H1 (cell line): Measurements from ENCODE around the gene MUC2. TPM values are rescaled to one million over a fixed set of nuclear protein-coding genes. Genes with fewer than 3 reads are reported as not detected.

Experiments
- CTCF ChIA-PET: fragments of 300-600 bp; sonication (Branson Sonifier 250); formaldehyde crosslinking; loops from one replicate; lab custom pipeline; 2021; ENCODE audit not compliant: partially characterized antibody; lab: Charles Lee
- POLR2A ChIA-PET: fragments of 300-600 bp; sonication (Branson Sonifier 250); formaldehyde crosslinking; loops from one replicate; lab custom pipeline; 2021; ENCODE audit warnings: inconsistent platforms; ENCODE audit not compliant: partially characterized antibody; lab: Charles Lee
- DNase-seq, 2 experiments: peaks; one replicate each; pipeline versions ENCODE4 v3.0.0 to v3.0.0-alpha.2; 2010 to 2022; ENCODE audit warnings: low spot score in 2 of 2, low read depth in 1 of 2, mixed read lengths in 1 of 2
- FAIRE-seq: peaks from 2 replicates; lab custom pipeline; 2011; peaks lifted over from hg19 to GRCh38; lab: Jason Lieb, UNC
- H2AFZ ChIP-seq: 2 replicates; pipeline ENCODE4 v1.8.1; 2012; ENCODE audit warnings: low read length, inconsistent platforms
- H2AK5ac ChIP-seq: 2 replicates; pipeline ENCODE4 v1.6.1; 2013; ENCODE audit warnings: low read depth, low read length
- H2BK120ac ChIP-seq: replicated peaks from 2 replicates; pipeline ENCODE3; 2013; ENCODE audit warnings: low read depth, low read length, inconsistent platforms
- H2BK12ac ChIP-seq: 2 replicates; pipeline ENCODE4 v1.6.1; 2013; ENCODE audit warnings: low read depth, low read length
- H2BK15ac ChIP-seq: 2 replicates; pipeline ENCODE4 v1.6.1; 2013; ENCODE audit warnings: low read length
- H2BK20ac ChIP-seq: 2 replicates; pipeline ENCODE4 v1.6.1; 2013; ENCODE audit warnings: low read length
- H2BK5ac ChIP-seq: 2 replicates; pipeline ENCODE4 v1.6.1; 2013; ENCODE audit warnings: low read depth, low read length
- H3K14ac ChIP-seq: 2 replicates; pipeline ENCODE4 v1.6.1; 2013; ENCODE audit warnings: inconsistent platforms; ENCODE audit not compliant: insufficient read length
- H3K18ac ChIP-seq: 2 replicates; pipeline ENCODE4 v1.6.1; 2013; ENCODE audit warnings: low read length; ENCODE audit errors: extremely low read depth
- H3K23ac ChIP-seq: 2 replicates; pipeline ENCODE4 v1.6.1; 2013; ENCODE audit warnings: inconsistent platforms; ENCODE audit not compliant: insufficient read length
- H3K23me2 ChIP-seq: 2 replicates; pipeline ENCODE4 v1.6.1; 2013; ENCODE audit warnings: low read depth, low read length
- H3K27ac ChIP-seq: 2 replicates; pipeline ENCODE4 v1.6.1; 2011; ENCODE audit warnings: low read depth, low read length, inconsistent platforms
- H3K27me3 ChIP-seq, 4 experiments: replicated peaks in 1 of 4; 1 replicate in 1 of 4; 2 replicates in 3 of 4; pipeline versions ENCODE4 v1.6.1 to v1.8.1; 2011 to 2013; ENCODE audit warnings: low read length in 3 of 4, mild to moderate bottlenecking in 3 of 4, inconsistent platforms in 2 of 4, mixed read lengths in 2 of 4, moderate library complexity in 1 of 4; ENCODE audit not compliant: control insufficient read depth in 3 of 4, insufficient read depth in 3 of 4; ENCODE audit errors: extremely low read depth in 1 of 4
- H3K36me3 ChIP-seq, 4 experiments: 2 replicates each; pipeline versions ENCODE4 v1.6.1 to v1.8.1; 2011 to 2013; ENCODE audit warnings: mild to moderate bottlenecking in 4 of 4, low read length in 3 of 4, moderate library complexity in 2 of 4, control low read depth in 1 of 4, inconsistent platforms in 1 of 4; ENCODE audit not compliant: insufficient read depth in 4 of 4, control insufficient read depth in 2 of 4
- H3K4ac ChIP-seq: replicated peaks from 2 replicates; pipeline ENCODE3; 2013; ENCODE audit warnings: low read length, low read depth, mixed read lengths, inconsistent platforms; ENCODE audit not compliant: insufficient read length
- H3K4me1 ChIP-seq, 4 experiments: replicated peaks in 1 of 4; 1 replicate in 1 of 4; 2 replicates in 3 of 4; pipeline versions ENCODE4 v1.6.1 to v1.8.1; 2011 to 2013; ENCODE audit warnings: low read length in 3 of 4, inconsistent platforms in 2 of 4, mixed read lengths in 1 of 4; ENCODE audit not compliant: insufficient read depth in 4 of 4, control insufficient read depth in 3 of 4
- H3K4me2 ChIP-seq, 2 experiments: 2 replicates each; pipeline versions ENCODE4 v1.6.1 to v1.8.1; 2011 to 2013; ENCODE audit warnings: low read depth in 2 of 2, low read length in 2 of 2, control low read depth in 1 of 2, inconsistent platforms in 1 of 2, mild to moderate bottlenecking in 1 of 2; ENCODE audit not compliant: insufficient read depth in 1 of 2
- H3K4me3 ChIP-seq, 4 experiments: fragments of 200-600, 300-600 bp in 1 of 4; sonication (generic), shearing (Covaris generic), sonication (Bioruptor Twin) in 1 of 4; 2 replicates each; pipeline versions ENCODE4 v1.5.1 to v1.8.1; 2011 to 2016; ENCODE audit warnings: low read length in 4 of 4, low read depth in 3 of 4, control low read depth in 2 of 4, inconsistent platforms in 2 of 4, mild to moderate bottlenecking in 2 of 4, mixed read lengths in 1 of 4, moderate library complexity in 1 of 4; ENCODE audit not compliant: insufficient read depth in 2 of 4; ENCODE audit errors: extremely low read depth in 1 of 4
- H3K56ac ChIP-seq: replicated peaks from 2 replicates; pipeline ENCODE3; 2013; ENCODE audit warnings: low read depth, mild to moderate bottlenecking, mixed read lengths, low read length, inconsistent platforms; ENCODE audit not compliant: insufficient read length
- H3K79me1 ChIP-seq: 2 replicates; pipeline ENCODE4 v1.6.1; 2013; ENCODE audit warnings: low read depth, low read length, control low read depth
- H3K79me2 ChIP-seq, 2 experiments: 2 replicates each; pipeline versions ENCODE4 v1.6.1 to v1.8.1; 2012 to 2013; ENCODE audit warnings: low read length in 2 of 2, mild to moderate bottlenecking in 2 of 2, inconsistent platforms in 1 of 2; ENCODE audit not compliant: insufficient read depth in 2 of 2, control insufficient read depth in 1 of 2
- H3K9ac ChIP-seq, 4 experiments: replicated peaks in 1 of 4; 1 replicate in 1 of 4; 2 replicates in 3 of 4; pipeline versions ENCODE4 v1.6.1 to v1.8.1; 2011 to 2013; ENCODE audit warnings: low read depth in 3 of 4, low read length in 3 of 4, control low read depth in 2 of 4, mild to moderate bottlenecking in 2 of 4, moderate library complexity in 2 of 4, inconsistent platforms in 1 of 4; ENCODE audit errors: extremely low read depth in 1 of 4
- H3K9me3 ChIP-seq, 2 experiments: 2 replicates each; pipeline versions ENCODE4 v1.6.1 to v1.8.1; 2012 to 2013; ENCODE audit warnings: mild to moderate bottlenecking in 2 of 2, moderate library complexity in 2 of 2, control low read depth in 1 of 2, inconsistent platforms in 1 of 2, low read depth in 1 of 2, low read length in 1 of 2, mixed read lengths in 1 of 2; ENCODE audit not compliant: insufficient read depth in 2 of 2
- H4K20me1 ChIP-seq, 2 experiments: replicated peaks in 1 of 2; 2 replicates each; pipeline versions ENCODE3 to v1.8.1; 2011 to 2013; ENCODE audit warnings: inconsistent platforms in 2 of 2, low read length in 2 of 2, mild to moderate bottlenecking in 1 of 2; ENCODE audit not compliant: insufficient read depth in 2 of 2, control insufficient read depth in 1 of 2
- H4K5ac ChIP-seq: 2 replicates; pipeline ENCODE4 v1.6.1; 2013; ENCODE audit warnings: low read length, low read depth, mixed read lengths, inconsistent platforms; ENCODE audit not compliant: insufficient read length
- H4K8ac ChIP-seq: 2 replicates; pipeline ENCODE4 v1.8.0; 2013; ENCODE audit warnings: mild to moderate bottlenecking, moderate library complexity, low read length, inconsistent platforms; ENCODE audit not compliant: insufficient read depth; ENCODE audit errors: extremely low read depth
- H4K91ac ChIP-seq: replicated peaks from 2 replicates; pipeline ENCODE3; 2013; ENCODE audit warnings: low read length, mixed read lengths, inconsistent platforms; ENCODE audit not compliant: insufficient read length
- BCL11A ChIP-seq, 2 experiments: IDR thresholded peaks; one replicate each; pipeline ENCODE4 v1.6.1; 2011; ENCODE audit warnings: low read depth in 2 of 2, low read length in 2 of 2, mild to moderate bottlenecking in 2 of 2
- CBX5 ChIP-seq: fragments of 300-800, 300-1000 bp; sonication (generic); IDR thresholded peaks from 2 replicates; pipeline ENCODE4 v1.7.1; 2016; ENCODE audit warnings: antibody characterized with exemption, low read length, low read depth
- CTBP2 ChIP-seq: IDR thresholded peaks from 2 replicates; pipeline ENCODE4 v1.7.0; 2011; ENCODE audit warnings: borderline replicate concordance, mild to moderate bottlenecking, moderate library complexity, mixed read lengths, low read length; ENCODE audit not compliant: insufficient read depth, insufficient read length
- E2F6 ChIP-seq: IDR thresholded peaks from 2 replicates; pipeline ENCODE4 v1.6.1; 2012; ENCODE audit warnings: inconsistent platforms
- EGR1 ChIP-seq: IDR thresholded peaks from 2 replicates; pipeline ENCODE4 v1.6.1; 2011; ENCODE audit warnings: low read depth, low read length, borderline replicate concordance
- EP300 ChIP-seq, 2 experiments: IDR thresholded peaks; 1 replicate in 1 of 2; 2 replicates in 1 of 2; pipeline ENCODE4 v1.6.1; 2011 to 2012; ENCODE audit warnings: low read depth in 2 of 2, low read length in 2 of 2, mild to moderate bottlenecking in 2 of 2, borderline replicate concordance in 1 of 2, inconsistent platforms in 1 of 2, moderate library complexity in 1 of 2
- POLR2A ChIP-seq, 2 experiments: IDR thresholded peaks; 1 replicate in 1 of 2; 2 replicates in 1 of 2; pipeline ENCODE4 v1.6.1; 2011; ENCODE audit warnings: low read depth in 2 of 2, low read length in 2 of 2, mild to moderate bottlenecking in 2 of 2; ENCODE audit errors: control extremely low read depth in 1 of 2
- SIN3A ChIP-seq, 2 experiments: IDR thresholded peaks in 1 of 2; conservative IDR thresholded peaks in 1 of 2; 2 replicates each; pipeline ENCODE4 v1.6.1; 2011 to 2012; ENCODE audit warnings: low read length in 2 of 2, improper control_type of control experiment in 1 of 2, low read depth in 1 of 2, mild to moderate bottlenecking in 1 of 2
- SP1 ChIP-seq: IDR thresholded peaks from 2 replicates; pipeline ENCODE4 v1.6.1; 2011; ENCODE audit warnings: low read depth, low read length
- SP2 ChIP-seq: IDR thresholded peaks from 2 replicates; pipeline ENCODE4 v1.6.1; 2012; ENCODE audit warnings: mild to moderate bottlenecking, low read length, inconsistent platforms
- WGBS, 2 experiments: shearing (Covaris generic) in 1 of 2; methylation state at CpG; one replicate each; pipeline versions ENCODE4 v1.1.6 to v1.1.7; 2013 to 2015; ENCODE audit warnings: low lambda C conversion rate in 2 of 2, mixed read lengths in 2 of 2, inconsistent platforms in 1 of 2, low coverage in 1 of 2, missing lambda C conversion rate in 1 of 2; ENCODE audit not compliant: insufficient replicate concordance in 2 of 2, insufficient coverage in 1 of 2, insufficient read length in 1 of 2; ENCODE audit errors: extremely low coverage in 1 of 2, missing lambda C conversion rate in 1 of 2; 5-methylcytosine and 5-hydroxymethylcytosine counted together
- polyA plus RNA-seq, 7 experiments: library from polyadenylated mRNA; depleted of rRNA in 3 of 7; stranded (reverse) in 5 of 7; unstranded in 2 of 7; fragments of >200 nt in 5 of 7; fragments of 200-250 nt in 2 of 7; gene quantifications; 1 replicate in 5 of 7; 2 replicates in 1 of 7; 4 replicates in 1 of 7; pipeline versions ENCODE4 v1.2.1 to v1.2.3, GENCODE V29; 2011 to 2013; ENCODE audit warnings: missing spikeins in 2 of 7, mixed read lengths in 2 of 7
- total RNA-seq: library from RNA; stranded (reverse); fragmentation: NEBNext Ultra II Directional; extraction: Animal tissue kit (Norgen Biotek cat#: 25700); gene quantifications from 2 replicates; pipeline ENCODE4 v1.2.1, GENCODE V29; 2021

MUC2 gene
- total and polyA plus RNA-seq, 2 of the 8 experiments (the other 6 are each of a cell fraction or from before 2014, with no cell fraction given): not detected

- Histone ChIP-seq H3K4me3 (no peak overlapping the region), H4K5ac (no peak overlapping the region), H2BK120ac (no peak overlapping the region), H2BK15ac (no peak overlapping the region), H4K20me1 (peaks cover 0 to 3% of the 10 kb centered on the region in 2 experiments), H4K91ac (no peak overlapping the region), H3K27ac (no peak overlapping the region), H3K14ac (no peak overlapping the region), H2BK20ac (no peak overlapping the region), H3K79me1 (no peaks in the 10 kb centered on the region), H3K4ac (no peak overlapping the region), H3K56ac (no peak overlapping the region), H3K23me2 (peaks cover 7% of the 10 kb centered on the region; the same call in 1 of the 2 replicates), H3K36me3 (no peaks in the 10 kb centered on the region), H4K8ac (no peak overlapping the region), H3K27me3 (no peaks in the 10 kb centered on the region; a peak in 1 of 7 replicates), H3K4me2 (no peak overlapping the region), H3K9me3 (peaks cover 7 to 84% of the 10 kb centered on the region in 2 experiments; a peak in 2 of 4 replicates), H2AK5ac (no peak overlapping the region), H3K9ac (no peak overlapping the region), H3K79me2 (no peaks in the 10 kb centered on the region), H3K4me1 (no peaks in the 10 kb centered on the region), H3K18ac (no peak overlapping the region), H3K23ac (no peak overlapping the region), H2BK5ac (no peak overlapping the region), H2BK12ac (no peak overlapping the region), H2AFZ (no peak overlapping the region)
- ChIA-PET CTCF (no interaction called here), POLR2A (no interaction called here)
- 86% methylated on average over 26 of the region's 32 CpGs; no CpG with 5 or more reads in 1 of the 2 experiments for WGBS, 2 experiments
- DNase-seq (no peak), FAIRE-seq (no peak)
- TF ChIP-seq SP2 (no peak), CBX5 (no peak), BCL11A (IDR thresholded peaks at IDR 0.05; ENCODE audit: low read depth in 2 of 2, low read length in 2 of 2) (no peak), SP1 (no peak), CTBP2 (no peak), E2F6 (no peak), SIN3A (conservative IDR thresholded peaks at IDR 0.05 in 1 of 2, IDR thresholded peaks at IDR 0.05 in 1 of 2; ENCODE audit: low read depth in 1 of 2, low read length in 2 of 2) (no peak), EP300 (IDR thresholded peaks at IDR 0.05; ENCODE audit: borderline replicate concordance in 1 of 2, low read depth in 2 of 2, low read length in 2 of 2) (no peak), EGR1 (no peak), POLR2A (IDR thresholded peaks at IDR 0.05; ENCODE audit: control extremely low read depth in 1 of 2, low read depth in 2 of 2, low read length in 2 of 2) (no peak)
Observed at GRCh38 chr11:1107316-1108245, 32.9 kb downstream of the MUC2 start.
